ENCODE measurements around the gene INPP5K.
"Not testable (repeated sequence)": the region's sequence is repeated elsewhere in the genome, so short reads cannot be mapped to it uniquely, and the experiment has no call there.

INPP5K gene

DNA sequence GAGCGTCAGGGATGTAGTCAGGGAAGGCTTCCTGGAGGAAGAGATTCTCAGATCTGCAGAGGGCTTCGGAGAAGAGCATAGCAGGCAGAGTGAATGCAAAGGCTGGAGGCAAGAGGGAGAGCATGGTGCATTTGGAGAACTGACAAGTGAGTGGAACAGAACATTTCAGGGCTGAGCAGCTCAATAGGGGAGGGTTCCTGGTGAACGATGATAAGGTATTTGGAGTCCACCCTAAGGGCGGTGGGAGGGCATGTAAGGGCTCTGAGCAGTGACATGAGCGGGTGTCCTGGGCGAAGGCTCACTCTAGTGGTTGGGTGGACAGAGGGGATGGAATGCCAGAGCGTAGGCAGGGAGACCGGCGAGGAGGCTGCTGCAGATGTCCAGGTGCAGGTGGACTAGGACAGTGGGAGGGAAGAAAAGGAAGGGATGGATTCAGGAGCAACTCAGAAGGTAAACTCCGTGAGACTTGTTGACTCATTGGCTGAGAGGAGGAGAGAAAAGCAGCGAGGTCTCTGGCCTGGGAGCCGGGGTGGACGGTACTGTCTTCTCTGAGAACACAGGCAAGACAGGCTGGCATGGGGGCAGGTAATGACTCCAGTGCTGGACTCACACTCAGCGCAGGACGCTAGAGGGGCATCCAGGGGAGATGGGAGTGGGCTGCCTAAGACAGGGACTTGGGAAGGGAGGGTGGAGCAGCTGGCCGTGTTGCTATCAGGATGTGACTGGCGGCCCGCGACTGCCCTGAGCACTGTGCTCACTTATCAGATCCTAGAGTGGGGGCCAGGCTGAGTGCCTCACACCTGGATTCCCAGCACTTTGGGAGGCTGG, 47.6 kb upstream of the INPP5K start:
- peak; percentile 8 for ATAC-seq
- no peak for TF ChIP-seq OSR1 (CRISPR knock-in tag; IDR thresholded peaks at IDR 0.05)
- TF ChIP-seq ESRRG (CRISPR knock-in tag; IDR thresholded peaks at IDR 0.05): no peak
- TF ChIP-seq ARNTL (CRISPR knock-in tag; IDR thresholded peaks at IDR 0.05; ENCODE audit: borderline replicate concordance, low read depth): no peak
- TF ChIP-seq ZNF565 (CRISPR knock-in tag; conservative IDR thresholded peaks at IDR 0.05; ENCODE audit: low read depth): no peak

DNA sequence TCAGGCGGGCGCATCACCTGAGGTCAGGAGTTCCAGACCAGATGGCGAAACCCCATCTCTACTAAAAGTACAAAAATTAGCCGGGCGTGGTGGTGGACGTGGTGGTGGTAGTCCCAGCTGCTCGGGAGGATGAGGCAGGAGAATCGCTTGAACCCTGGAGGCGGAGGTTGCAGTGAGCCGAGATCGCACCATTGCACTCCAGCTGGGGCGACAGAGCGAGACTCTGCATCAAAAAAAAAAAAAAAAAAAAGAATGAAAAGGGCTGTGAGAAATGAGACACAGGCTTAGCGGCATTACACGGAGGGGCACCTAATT, 47.0 kb upstream of the INPP5K start:
- ATAC-seq: not testable (repeated sequence)

DNA sequence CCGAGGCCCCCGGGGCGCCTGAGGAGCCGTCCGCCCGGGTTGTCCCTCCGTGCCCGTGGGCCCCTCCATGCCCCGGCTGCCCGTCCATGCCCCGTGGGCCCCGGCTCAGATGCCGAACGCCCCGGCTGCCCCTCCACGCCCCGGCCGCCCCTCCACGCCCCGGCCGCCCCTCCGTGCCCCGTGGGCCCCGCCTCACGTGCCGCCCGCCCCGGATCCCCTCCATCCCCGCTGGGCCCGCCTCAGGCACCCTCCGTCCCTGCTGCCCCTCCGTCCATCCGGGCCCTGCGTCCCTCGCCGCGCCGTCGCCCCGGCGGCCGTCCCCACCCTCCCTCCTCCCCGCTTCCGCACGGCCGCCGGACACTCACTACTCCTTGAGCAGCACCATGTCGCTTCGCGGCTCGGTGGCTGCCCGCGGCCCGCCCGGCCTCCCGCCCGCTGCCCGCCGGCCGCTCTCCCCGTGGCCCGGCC, 45.8 kb upstream of the INPP5K start:
- ATAC-seq: peak; percentile 5; the same call in 2 of the 3 replicates
- TF ChIP-seq ZNF70 (CRISPR knock-in tag; IDR thresholded peaks at IDR 0.05) (no peak), ZNF8 (CRISPR knock-in tag; IDR thresholded peaks at IDR 0.05) (no peak), ZFP30 (CRISPR knock-in tag; IDR thresholded peaks at IDR 0.05) (no peak), TSHZ2 (CRISPR knock-in tag; IDR thresholded peaks at IDR 0.05) (no peak), ZC3H10 (CRISPR knock-in tag; IDR thresholded peaks at IDR 0.05) (no peak), CSRNP3 (CRISPR knock-in tag; IDR thresholded peaks at IDR 0.05) (no peak)

DNA sequence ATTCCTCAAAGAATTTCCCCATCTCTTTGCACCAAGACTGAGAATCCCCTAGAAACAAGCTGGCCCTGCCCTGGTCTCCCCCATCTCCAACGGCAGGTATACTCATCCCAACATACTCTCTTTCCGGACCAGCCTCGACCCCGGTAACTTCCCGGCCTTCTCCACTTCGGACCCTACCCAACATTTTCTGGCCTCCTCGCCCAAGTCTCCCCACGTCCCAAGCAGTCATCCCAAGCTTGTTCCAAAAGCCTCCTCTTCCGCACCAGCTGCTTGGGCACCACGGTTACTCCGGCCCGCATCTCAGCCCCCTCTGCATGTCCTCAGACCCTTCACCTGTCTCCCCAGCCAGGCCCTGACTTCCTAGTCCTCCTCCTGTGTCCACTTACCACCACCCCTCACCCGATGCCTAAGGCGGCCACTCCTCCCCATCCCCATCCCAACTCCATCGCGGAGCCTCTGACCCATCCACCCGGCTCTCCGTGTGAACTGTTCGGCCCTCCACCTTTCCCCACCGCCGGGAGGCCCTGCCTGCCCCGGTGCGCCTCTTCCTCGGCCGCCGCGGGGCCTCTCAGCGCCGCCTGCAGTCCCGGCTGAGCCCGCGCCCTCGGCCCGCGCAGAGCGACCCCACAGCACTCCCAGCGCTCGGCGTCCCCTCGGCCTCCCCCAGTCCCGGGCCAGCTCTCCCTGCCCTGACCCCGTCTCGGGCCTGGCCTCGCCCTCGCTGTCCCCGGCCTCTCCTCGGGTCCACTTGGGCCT, 45.2 kb upstream of the INPP5K start:
- ATAC-seq: peak; percentile 53
- no peak for TF ChIP-seq SNAI2 (CRISPR knock-in tag; IDR thresholded peaks at IDR 0.05)
- TF ChIP-seq ZFP30 (CRISPR knock-in tag; IDR thresholded peaks at IDR 0.05): no peak
- no peak for TF ChIP-seq TOX (CRISPR knock-in tag; IDR thresholded peaks at IDR 0.05; ENCODE audit: borderline replicate concordance)

- TF ChIP-seq, protein P1, sequence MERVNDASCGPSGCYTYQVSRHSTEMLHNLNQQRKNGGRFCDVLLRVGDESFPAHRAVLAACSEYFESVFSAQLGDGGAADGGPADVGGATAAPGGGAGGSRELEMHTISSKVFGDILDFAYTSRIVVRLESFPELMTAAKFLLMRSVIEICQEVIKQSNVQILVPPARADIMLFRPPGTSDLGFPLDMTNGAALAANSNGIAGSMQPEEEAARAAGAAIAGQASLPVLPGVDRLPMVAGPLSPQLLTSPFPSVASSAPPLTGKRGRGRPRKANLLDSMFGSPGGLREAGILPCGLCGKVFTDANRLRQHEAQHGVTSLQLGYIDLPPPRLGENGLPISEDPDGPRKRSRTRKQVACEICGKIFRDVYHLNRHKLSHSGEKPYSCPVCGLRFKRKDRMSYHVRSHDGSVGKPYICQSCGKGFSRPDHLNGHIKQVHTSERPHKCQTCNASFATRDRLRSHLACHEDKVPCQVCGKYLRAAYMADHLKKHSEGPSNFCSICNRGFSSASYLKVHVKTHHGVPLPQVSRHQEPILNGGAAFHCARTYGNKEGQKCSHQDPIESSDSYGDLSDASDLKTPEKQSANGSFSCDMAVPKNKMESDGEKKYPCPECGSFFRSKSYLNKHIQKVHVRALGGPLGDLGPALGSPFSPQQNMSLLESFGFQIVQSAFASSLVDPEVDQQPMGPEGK (CRISPR knock-in tag; IDR thresholded peaks at IDR 0.05; ENCODE audit: borderline replicate concordance): no peak
- TF ChIP-seq ZFP3 (CRISPR knock-in tag; IDR thresholded peaks at IDR 0.05): no peak
- TF ChIP-seq ZFP30 (CRISPR knock-in tag; IDR thresholded peaks at IDR 0.05): no peak
- TF ChIP-seq ZC3H10 (CRISPR knock-in tag; IDR thresholded peaks at IDR 0.05): no peak
- no peak for TF ChIP-seq ESRRG (CRISPR knock-in tag; IDR thresholded peaks at IDR 0.05)
- TF ChIP-seq ZNF8 (CRISPR knock-in tag; IDR thresholded peaks at IDR 0.05): no peak
- no peak for ATAC-seq
Measured at GRCh38 chr17:1560858-1561355, 44.5 kb upstream of the INPP5K start.

- ATAC-seq: no peak
- no peak for TF ChIP-seq ZFP30 (CRISPR knock-in tag; IDR thresholded peaks at IDR 0.05)
- TF ChIP-seq ISL1 (CRISPR knock-in tag; IDR thresholded peaks at IDR 0.05): no peak
- TF ChIP-seq TSHZ2 (CRISPR knock-in tag; IDR thresholded peaks at IDR 0.05): no peak
- TF ChIP-seq TCF4 (CRISPR knock-in tag; IDR thresholded peaks at IDR 0.05; ENCODE audit: borderline replicate concordance): no peak
- TF ChIP-seq OSR1 (CRISPR knock-in tag; IDR thresholded peaks at IDR 0.05): no peak
- TF ChIP-seq ZFP3 (CRISPR knock-in tag; IDR thresholded peaks at IDR 0.05): no peak
- TF ChIP-seq ZNF70 (CRISPR knock-in tag; IDR thresholded peaks at IDR 0.05): no peak
- TF ChIP-seq ZC3H10 (CRISPR knock-in tag; IDR thresholded peaks at IDR 0.05): no peak
- TF ChIP-seq, protein P2, sequence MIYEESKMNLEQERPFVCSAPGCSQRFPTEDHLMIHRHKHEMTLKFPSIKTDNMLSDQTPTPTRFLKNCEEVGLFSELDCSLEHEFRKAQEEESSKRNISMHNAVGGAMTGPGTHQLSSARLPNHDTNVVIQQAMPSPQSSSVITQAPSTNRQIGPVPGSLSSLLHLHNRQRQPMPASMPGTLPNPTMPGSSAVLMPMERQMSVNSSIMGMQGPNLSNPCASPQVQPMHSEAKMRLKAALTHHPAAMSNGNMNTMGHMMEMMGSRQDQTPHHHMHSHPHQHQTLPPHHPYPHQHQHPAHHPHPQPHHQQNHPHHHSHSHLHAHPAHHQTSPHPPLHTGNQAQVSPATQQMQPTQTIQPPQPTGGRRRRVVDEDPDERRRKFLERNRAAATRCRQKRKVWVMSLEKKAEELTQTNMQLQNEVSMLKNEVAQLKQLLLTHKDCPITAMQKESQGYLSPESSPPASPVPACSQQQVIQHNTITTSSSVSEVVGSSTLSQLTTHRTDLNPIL (CRISPR knock-in tag; IDR thresholded peaks at IDR 0.05; ENCODE audit: low read depth): no peak
- no peak for TF ChIP-seq RARB (CRISPR knock-in tag; IDR thresholded peaks at IDR 0.05)
- no peak for TF ChIP-seq ZNF565 (CRISPR knock-in tag; conservative IDR thresholded peaks at IDR 0.05; ENCODE audit: low read depth)
Measured at GRCh38 chr17:1560101-1560857, 43.9 kb upstream of the INPP5K start.
